AG09319 (cell line): ENCODE data around the gene PTPRM.

Source experiments
- DNase-seq: peaks from one replicate; pipeline ENCODE4 v3.0.0-alpha.2; 2010; ENCODE audit warnings: low read depth; ENCODE audit errors: extremely low read depth
- CTCF ChIP-seq: IDR thresholded peaks from 2 replicates; pipeline ENCODE4 v1.5.1; 2011; ENCODE audit warnings: low read depth, mild to moderate bottlenecking, inconsistent platforms, low read length, moderate library complexity

The PTPRM gene

GRCh38 chr18:8314124-8314523 lies 747.0 kb downstream of the PTPRM start:
- TF ChIP-seq CTCF = no peak
- no peak for DNase-seq

GRCh38 chr18:8319798-8320489 lies 752.8 kb downstream of the PTPRM start:
- DNase-seq = no peak
- no peak for TF ChIP-seq CTCF

GRCh38 chr18:8322486-8322885 lies 755.4 kb downstream of the PTPRM start:
- no peak for DNase-seq

GRCh38 chr18:8324343-8325065 lies 757.4 kb downstream of the PTPRM start:
- no peak for TF ChIP-seq CTCF
- no peak for DNase-seq

More at GRCh38 chr18:8322486-8322885, 755.4 kb downstream of the PTPRM start:
- no peak for TF ChIP-seq CTCF

GRCh38 chr18:8326763-8327394 lies 759.8 kb downstream of the PTPRM start:
- TF ChIP-seq CTCF = no peak
- no peak for DNase-seq

- no peak for DNase-seq
- no peak; the same call in 1 of the 2 replicates for TF ChIP-seq CTCF
Observed at GRCh38 chr18:8328126-8328525, 761.0 kb downstream of the PTPRM start.

GRCh38 chr18:8329186-8329771 lies 762.2 kb downstream of the PTPRM start:
- no peak for TF ChIP-seq CTCF
- DNase-seq = no peak
